ENCODE data around the gene IGLL5. TPM values are rescaled to one million over a fixed set of nuclear protein-coding genes. Genes with fewer than 3 reads are reported as not detected.

IGLL5 gene
- polyA plus RNA-seq, 1 of the 3 experiments (the other 2 are of a cell fraction): not detected

DNA sequence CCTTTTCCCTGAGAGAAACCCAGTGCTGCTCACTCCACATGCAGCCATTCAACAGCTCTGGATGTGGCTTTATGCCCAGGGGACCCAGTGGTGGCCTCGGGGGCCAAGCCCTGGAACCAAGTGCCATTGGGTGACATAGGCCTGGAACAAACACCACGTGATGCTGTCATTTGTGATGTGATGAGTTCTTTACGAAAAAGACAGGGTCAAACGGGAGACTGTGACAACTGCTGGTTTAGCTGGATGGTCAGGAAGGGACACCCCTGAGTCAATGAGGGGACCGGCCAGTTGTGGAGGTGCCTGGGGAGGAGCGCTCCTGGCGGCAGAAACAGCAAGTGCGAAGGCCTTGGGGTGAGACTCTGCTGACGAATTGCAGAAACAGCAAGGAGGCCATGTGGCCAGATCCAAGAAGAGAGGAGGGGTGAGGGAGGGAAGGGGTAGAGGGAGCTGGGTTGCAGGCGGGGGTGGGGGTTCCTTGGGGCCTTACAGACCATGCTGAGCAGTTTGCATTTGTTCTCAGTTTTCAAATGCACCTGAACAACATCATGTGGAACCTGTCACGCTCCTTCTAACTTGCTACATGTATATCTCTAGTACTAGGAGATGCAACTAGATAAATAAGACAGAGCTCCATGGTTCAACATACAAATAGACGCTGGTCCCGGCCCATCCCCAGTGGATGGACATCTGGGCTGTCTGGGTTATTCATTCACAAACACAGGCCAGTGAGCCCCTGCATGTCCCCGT lies 56.1 kb downstream of the IGLL5 start:
- no peak for TF ChIP-seq MXI1 (IDR thresholded peaks at IDR 0.05; ENCODE audit: low read depth, low read length)
- TF ChIP-seq TAF1 (IDR thresholded peaks at IDR 0.05; ENCODE audit: borderline replicate concordance, low read depth, low read length): no peak
- TF ChIP-seq MAX (IDR thresholded peaks at IDR 0.05; ENCODE audit: low read depth): no peak
- no peak for TF ChIP-seq NFIC (IDR thresholded peaks at IDR 0.05; ENCODE audit: borderline replicate concordance)
- no peak for TF ChIP-seq FOXJ3 (CRISPR knock-in tag; IDR thresholded peaks at IDR 0.05)
- no peak for TF ChIP-seq GABPA (IDR thresholded peaks at IDR 0.05; ENCODE audit: low read depth)
- no peak for TF ChIP-seq CHD2 (IDR thresholded peaks at IDR 0.05; ENCODE audit: low read length, partially characterized antibody)
- TF ChIP-seq RXRA (IDR thresholded peaks at IDR 0.05; ENCODE audit: borderline replicate concordance, low read depth): no peak
- TF ChIP-seq USF2 (IDR thresholded peaks at IDR 0.05; ENCODE audit: borderline replicate concordance, low read depth, low read length): no peak
- no peak for TF ChIP-seq ELF1 (IDR thresholded peaks at IDR 0.05)
- TF ChIP-seq FOSL2 (IDR thresholded peaks at IDR 0.05; ENCODE audit: borderline replicate concordance, low read depth): no peak
- TF ChIP-seq RFX5 (IDR thresholded peaks at IDR 0.05; ENCODE audit: low read length): no peak
- no peak for TF ChIP-seq TEAD4 (IDR thresholded peaks at IDR 0.05; ENCODE audit: borderline replicate concordance, insufficient read depth)
- TF ChIP-seq, protein P1, sequence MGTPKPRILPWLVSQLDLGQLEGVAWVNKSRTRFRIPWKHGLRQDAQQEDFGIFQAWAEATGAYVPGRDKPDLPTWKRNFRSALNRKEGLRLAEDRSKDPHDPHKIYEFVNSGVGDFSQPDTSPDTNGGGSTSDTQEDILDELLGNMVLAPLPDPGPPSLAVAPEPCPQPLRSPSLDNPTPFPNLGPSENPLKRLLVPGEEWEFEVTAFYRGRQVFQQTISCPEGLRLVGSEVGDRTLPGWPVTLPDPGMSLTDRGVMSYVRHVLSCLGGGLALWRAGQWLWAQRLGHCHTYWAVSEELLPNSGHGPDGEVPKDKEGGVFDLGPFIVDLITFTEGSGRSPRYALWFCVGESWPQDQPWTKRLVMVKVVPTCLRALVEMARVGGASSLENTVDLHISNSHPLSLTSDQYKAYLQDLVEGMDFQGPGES (IDR thresholded peaks at IDR 0.05; ENCODE audit: low read depth, low read length): no peak
- TF ChIP-seq NRF1 (IDR thresholded peaks at IDR 0.05; ENCODE audit: low read depth, low read length): no peak
- TF ChIP-seq RAD21 (IDR thresholded peaks at IDR 0.05; ENCODE audit: low read length): no peak
- no peaks in the 10 kb centered on the region for H3K36me3 ChIP-seq (replicated peaks in 1 of 2; ENCODE audit: control insufficient read depth in 1 of 2, insufficient read depth in 2 of 2, low read length in 1 of 2)
- H3F3A ChIP-seq (replicated peaks; ENCODE audit: insufficient read depth): no peaks in the 10 kb centered on the region
- H3K27me3 ChIP-seq (ENCODE audit: insufficient read depth): no peaks in the 10 kb centered on the region
- peaks cover 0 to 8% of the 10 kb centered on the region in 2 experiments; a peak in 1 of 4 replicates for H3K4me1 ChIP-seq (ENCODE audit: control insufficient read depth in 1 of 2, insufficient read depth in 2 of 2, low read depth in 1 of 2, low read length in 1 of 2)
- ChIA-PET POLR2A (no interaction called here), CTCF (interaction anchor here (0.6 to 9.7 kb wide), 17 partner anchors 13 to 480 kb away, joined by 3 to 127 read pairs (median 8); no protein-coding TSS in a partner anchor)
- no peaks in the 10 kb centered on the region for H4K20me1 ChIP-seq (ENCODE audit: insufficient read depth)
- peak; percentile 38 for DNase-seq
- no peak overlapping the region for H3K27ac ChIP-seq (ENCODE audit: low read depth in 2 of 2, low read length in 1 of 2)
- H3K9me3 ChIP-seq: no peaks in the 10 kb centered on the region
- no peak overlapping the region for H3K4me2 ChIP-seq
- H3K9ac ChIP-seq: no peak overlapping the region
- no peaks in the 10 kb centered on the region for H3K79me2 ChIP-seq (ENCODE audit: insufficient read depth)
- 51% methylated on average over 13 of the region's 14 CpGs for WGBS (ENCODE audit: low lambda C conversion rate)
- H3K9me2 ChIP-seq: no peaks in the 10 kb centered on the region
- no peak overlapping the region for H2AFZ ChIP-seq (ENCODE audit: low read depth)
- H3K4me3 ChIP-seq (ENCODE audit: low read depth in 2 of 2, low read length in 1 of 2): no peak overlapping the region

Data from SK-N-SH (cell line).